Ovary (tissue), 3 donors: ENCODE measurements around the gene ZPBP.
A peak's percentile ranks its signal among the peaks of the same experiment; 100 is the strongest.

Source experiments
- CTCF ChIP-seq, 3 donors: fragments of 450-650 bp in 2 of 3; fragments of 200-600 bp in 1 of 3; IDR thresholded peaks; one replicate each; pipeline versions ENCODE4 v1.5.1 to v1.8.0; 2016 to 2022; ENCODE audit warnings: antibody characterized with exemption in 3 of 3, mild to moderate bottlenecking in 1 of 3
- EP300 ChIP-seq: sonication (generic); formaldehyde crosslinking; IDR thresholded peaks from one replicate; pipeline ENCODE4 v1.6.1; 2017; ENCODE audit warnings: antibody characterized with exemption
- POLR2A ChIP-seq: fragments of 450-650 bp; IDR thresholded peaks from one replicate; pipeline ENCODE4 v1.6.1; 2017; ENCODE audit warnings: antibody characterized with exemption, mild to moderate bottlenecking, moderate library complexity
- donor health status: DM: no; HTN: no; CAD: no.

- TF ChIP-seq EP300 (no peak), CTCF (IDR thresholded peaks at IDR 0.05) (peak; percentile 32 to 65 (median 53)), POLR2A (no peak)
These were observed 49.5 kb upstream of the ZPBP start for GRCh38 chr7:50142425-50143017.
